A204.1 (cell line): ENCODE data around the gene MUC5AC.
"Not testable (repeated sequence)": the region's sequence is repeated elsewhere in the genome, so short reads cannot be mapped to it uniquely, and the experiment has no call there.

Source experiments
- FAIRE-seq: peaks from 2 replicates; lab custom pipeline; 2012; peaks lifted over from hg19 to GRCh38; lab: Jason Lieb, UNC

The MUC5AC gene

DNA sequence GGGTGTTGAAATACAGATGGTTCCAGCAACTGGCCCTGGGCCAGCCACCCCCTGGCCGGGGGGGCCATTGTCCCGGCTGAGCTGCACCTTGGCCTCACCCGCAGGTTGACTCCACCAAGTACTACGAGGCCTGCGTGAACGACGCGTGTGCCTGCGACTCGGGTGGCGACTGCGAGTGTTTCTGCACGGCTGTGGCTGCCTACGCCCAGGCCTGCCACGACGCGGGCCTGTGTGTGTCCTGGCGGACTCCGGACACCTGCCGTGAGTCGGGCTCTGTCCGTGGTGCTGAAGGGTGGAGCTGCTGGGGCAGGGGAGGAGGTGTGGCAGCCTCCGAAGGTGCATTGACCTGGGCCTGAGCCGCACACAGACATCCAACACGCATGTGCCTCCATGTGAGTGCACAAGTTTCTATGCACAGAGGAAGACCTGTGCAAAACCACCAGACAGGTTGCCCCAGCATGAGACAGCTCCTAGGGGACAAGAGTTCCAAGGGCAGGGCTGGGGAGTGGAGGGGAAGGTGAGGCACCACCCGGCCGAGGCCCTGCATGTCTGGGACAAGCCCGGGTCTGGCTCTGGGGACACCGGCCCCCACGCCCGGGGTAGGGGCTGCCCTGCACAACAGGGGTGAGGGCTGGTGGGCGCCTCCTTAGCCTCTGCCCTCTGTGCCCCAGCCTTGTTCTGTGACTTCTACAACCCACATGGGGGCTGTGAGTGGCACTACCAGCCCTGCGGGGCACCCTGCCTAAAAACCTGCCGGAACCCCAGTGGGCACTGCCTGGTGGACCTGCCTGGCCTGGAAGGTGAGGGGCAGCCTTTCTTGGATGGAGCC lies 81.2 kb downstream of the MUC5AC start:
- FAIRE-seq: no peak

DNA sequence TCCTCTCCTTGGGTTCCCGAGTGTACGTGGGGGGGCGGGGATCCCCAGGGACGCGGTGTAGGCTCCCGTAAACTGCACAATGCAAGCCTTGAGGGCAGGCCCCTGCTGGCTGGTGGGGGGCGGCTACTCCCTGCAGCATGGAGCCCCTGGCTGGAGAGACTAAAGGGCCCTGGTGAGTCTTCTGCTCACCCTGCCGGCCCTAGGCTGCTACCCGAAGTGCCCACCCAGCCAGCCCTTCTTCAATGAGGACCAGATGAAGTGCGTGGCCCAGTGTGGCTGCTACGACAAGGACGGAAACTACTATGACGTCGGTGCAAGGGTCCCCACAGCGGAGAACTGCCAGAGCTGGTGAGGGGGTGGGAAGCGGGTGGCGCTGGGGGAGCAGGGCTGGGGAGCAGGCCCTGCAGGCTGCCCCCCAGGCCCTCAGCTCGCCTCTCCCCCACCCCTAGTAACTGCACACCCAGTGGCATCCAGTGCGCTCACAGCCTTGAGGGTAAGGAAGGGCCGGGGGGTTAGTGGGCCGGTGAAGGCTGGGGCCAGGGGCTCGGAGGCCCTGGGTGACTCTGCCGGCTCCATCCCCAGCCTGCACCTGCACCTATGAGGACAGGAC lies 81.9 kb downstream of the MUC5AC start:
- no peak for FAIRE-seq

DNA sequence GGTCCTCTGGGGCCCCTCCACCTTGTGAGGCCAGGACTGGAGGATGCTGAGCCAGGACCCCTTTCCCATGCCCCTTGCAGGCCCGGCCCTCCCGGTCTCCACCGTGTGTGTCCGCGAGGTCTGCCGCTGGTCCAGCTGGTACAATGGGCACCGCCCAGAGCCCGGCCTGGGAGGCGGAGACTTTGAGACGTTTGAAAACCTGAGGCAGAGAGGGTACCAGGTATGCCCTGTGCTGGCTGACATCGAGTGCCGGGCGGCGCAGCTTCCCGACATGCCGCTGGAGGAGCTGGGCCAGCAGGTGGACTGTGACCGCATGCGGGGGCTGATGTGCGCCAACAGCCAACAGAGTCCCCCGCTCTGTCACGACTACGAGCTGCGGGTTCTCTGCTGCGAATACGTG lies 83.0 kb downstream of the MUC5AC start:
- FAIRE-seq: no peak

DNA sequence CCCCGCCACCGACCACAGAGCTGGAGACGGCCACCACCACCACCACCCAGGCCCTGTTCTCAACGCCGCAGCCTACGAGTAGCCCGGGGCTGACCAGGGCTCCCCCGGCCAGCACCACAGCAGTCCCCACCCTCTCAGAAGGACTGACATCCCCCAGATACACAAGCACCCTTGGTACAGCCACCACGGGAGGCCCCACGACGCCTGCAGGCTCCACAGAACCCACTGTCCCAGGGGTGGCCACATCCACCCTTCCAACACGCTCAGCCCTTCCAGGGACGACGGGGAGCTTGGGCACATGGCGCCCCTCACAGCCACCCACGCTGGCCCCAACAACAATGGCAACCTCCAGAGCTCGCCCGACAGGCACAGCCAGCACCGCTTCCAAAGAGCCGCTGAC lies 84.0 kb downstream of the MUC5AC start:
- FAIRE-seq: no peak

DNA sequence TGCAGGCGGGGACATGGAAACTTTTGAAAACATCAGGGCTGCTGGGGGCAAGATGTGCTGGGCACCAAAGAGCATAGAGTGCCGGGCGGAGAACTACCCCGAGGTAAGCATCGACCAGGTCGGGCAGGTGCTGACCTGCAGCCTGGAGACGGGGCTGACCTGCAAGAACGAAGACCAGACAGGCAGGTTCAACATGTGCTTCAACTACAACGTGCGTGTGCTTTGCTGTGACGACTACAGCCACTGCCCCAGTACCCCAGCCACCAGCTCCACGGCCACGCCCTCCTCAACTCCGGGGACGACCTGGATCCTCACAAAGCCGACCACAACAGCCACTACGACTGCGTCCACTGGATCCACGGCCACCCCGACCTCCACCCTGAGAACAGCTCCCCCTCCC lies 84.5 kb downstream of the MUC5AC start:
- no peak for FAIRE-seq

DNA sequence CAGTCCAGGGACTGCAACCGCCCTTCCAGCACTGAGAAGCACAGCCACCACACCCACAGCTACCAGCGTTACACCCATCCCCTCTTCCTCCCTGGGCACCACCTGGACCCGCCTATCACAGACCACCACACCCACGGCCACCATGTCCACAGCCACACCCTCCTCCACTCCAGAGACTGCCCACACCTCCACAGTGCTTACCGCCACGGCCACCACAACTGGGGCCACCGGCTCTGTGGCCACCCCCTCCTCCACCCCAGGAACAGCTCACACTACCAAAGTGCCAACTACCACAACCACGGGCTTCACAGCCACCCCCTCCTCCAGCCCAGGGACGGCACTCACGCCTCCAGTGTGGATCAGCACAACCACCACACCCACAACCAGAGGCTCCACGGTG lies 85.0 kb downstream of the MUC5AC start:
- FAIRE-seq: not testable (repeated sequence)

DNA sequence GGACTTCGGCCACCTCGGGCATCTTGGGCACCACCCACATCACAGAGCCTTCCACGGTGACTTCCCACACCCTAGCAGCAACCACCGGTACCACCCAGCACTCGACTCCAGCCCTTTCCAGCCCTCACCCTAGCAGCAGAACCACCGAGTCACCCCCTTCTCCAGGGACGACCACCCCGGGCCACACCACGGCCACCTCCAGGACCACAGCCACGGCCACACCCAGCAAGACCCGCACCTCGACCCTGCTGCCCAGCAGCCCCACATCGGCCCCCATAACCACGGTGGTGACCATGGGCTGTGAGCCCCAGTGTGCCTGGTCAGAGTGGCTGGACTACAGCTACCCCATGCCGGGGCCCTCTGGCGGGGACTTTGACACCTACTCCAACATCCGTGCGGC lies 85.8 kb downstream of the MUC5AC start:
- not testable (repeated sequence) for FAIRE-seq

DNA sequence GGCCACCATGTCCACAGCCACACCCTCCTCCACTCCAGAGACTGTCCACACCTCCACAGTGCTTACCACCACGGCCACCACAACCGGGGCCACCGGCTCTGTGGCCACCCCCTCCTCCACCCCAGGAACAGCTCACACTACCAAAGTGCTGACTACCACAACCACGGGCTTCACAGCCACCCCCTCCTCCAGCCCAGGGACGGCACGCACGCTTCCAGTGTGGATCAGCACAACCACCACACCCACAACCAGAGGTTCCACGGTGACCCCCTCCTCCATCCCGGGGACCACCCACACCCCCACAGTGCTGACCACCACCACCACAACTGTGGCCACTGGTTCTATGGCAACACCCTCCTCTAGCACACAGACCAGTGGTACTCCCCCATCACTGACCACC lies 86.8 kb downstream of the MUC5AC start:
- FAIRE-seq: not testable (repeated sequence)

DNA sequence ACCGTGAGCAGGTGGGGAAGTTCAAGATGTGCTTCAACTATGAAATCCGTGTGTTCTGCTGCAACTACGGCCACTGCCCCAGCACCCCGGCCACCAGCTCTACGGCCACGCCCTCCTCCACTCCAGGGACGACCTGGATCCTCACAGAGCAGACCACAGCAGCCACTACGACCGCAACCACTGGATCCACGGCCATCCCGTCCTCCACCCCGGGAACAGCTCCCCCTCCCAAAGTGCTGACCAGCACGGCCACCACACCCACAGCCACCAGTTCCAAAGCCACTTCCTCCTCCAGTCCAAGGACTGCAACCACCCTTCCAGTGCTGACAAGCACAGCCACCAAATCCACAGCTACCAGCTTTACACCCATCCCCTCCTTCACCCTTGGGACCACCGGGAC lies 88.0 kb downstream of the MUC5AC start:
- not testable (repeated sequence) for FAIRE-seq

DNA sequence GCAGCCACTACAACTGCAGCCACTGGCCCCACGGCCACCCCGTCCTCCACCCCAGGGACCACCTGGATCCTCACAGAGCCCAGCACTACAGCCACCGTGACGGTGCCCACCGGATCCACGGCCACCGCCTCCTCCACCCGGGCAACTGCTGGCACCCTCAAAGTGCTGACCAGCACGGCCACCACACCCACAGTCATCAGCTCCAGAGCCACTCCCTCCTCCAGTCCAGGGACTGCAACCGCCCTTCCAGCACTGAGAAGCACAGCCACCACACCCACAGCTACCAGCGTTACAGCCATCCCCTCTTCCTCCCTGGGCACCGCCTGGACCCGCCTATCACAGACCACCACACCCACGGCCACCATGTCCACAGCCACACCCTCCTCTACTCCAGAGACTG lies 88.5 kb downstream of the MUC5AC start:
- not testable (repeated sequence) for FAIRE-seq

DNA sequence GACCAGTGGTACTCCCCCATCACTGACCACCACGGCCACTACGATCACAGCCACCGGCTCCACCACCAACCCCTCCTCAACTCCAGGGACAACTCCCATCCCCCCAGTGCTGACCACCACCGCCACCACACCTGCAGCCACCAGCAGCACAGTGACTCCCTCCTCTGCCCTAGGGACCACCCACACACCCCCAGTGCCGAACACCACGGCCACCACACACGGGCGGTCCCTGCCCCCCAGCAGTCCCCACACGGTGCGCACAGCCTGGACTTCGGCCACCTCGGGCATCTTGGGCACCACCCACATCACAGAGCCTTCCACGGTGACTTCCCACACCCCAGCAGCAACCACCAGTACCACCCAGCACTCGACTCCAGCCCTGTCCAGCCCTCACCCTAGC lies 89.3 kb downstream of the MUC5AC start:
- FAIRE-seq: not testable (repeated sequence)

DNA sequence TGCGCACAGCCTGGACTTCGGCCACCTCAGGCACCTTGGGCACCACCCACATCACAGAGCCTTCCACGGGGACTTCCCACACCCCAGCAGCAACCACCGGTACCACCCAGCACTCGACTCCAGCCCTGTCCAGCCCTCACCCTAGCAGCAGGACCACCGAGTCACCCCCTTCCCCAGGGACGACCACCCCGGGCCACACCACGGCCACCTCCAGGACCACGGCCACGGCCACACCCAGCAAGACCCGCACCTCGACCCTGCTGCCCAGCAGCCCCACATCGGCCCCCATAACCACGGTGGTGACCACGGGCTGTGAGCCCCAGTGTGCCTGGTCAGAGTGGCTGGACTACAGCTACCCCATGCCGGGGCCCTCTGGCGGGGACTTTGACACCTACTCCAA lies 91.2 kb downstream of the MUC5AC start:
- FAIRE-seq: not testable (repeated sequence)

DNA sequence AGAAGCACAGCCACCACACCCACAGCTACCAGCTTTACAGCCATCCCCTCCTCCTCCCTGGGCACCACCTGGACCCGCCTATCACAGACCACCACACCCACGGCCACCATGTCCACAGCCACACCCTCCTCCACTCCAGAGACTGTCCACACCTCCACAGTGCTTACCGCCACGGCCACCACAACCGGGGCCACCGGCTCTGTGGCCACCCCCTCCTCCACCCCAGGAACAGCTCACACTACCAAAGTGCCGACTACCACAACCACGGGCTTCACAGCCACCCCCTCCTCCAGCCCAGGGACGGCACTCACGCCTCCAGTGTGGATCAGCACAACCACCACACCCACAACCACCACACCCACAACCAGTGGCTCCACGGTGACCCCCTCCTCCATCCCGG lies 92.7 kb downstream of the MUC5AC start:
- not testable (repeated sequence) for FAIRE-seq
